Activated CD4-positive, alpha-beta T cell treated with anti-CD3 and anti-CD28 coated beads, Interleukin-2, amount 50 U/mL, for 24 hours (primary cell): Measurements from ENCODE around the gene ATP7B.
"Not testable (repeated sequence)": the region's sequence is repeated elsewhere in the genome, so short reads cannot be mapped to it uniquely, and the experiment has no call there.

Experiments used
- DNase-seq, 2 donors: peaks; one replicate each; pipeline ENCODE4 v3.0.0-alpha.2; 2020; ENCODE audit warnings: low read depth in 1 of 2, low spot score in 1 of 2

Gene ATP7B

GRCh38 chr13:52010890-52011631 lies at the start of gene ATP7B:
TSS of gene ATP7B (minus strand) at chr13:52011450. CDS start at chr13:52011337, 113 bp downstream.
- DNase-seq = peak in 1 of 2 donors; percentile 1

- DNase-seq = no peak
These were observed 42.2 kb upstream of the ATP7B start for GRCh38 chr13:52053460-52053859.

- DNase-seq = no peak
These were observed 40.1 kb upstream of the ATP7B start for GRCh38 chr13:52051400-52051799.

- no peak for DNase-seq
These were observed 37.3 kb upstream of the ATP7B start for GRCh38 chr13:52048516-52048915.

GRCh38 chr13:52047463-52047862 lies 36.2 kb upstream of the ATP7B start:
- DNase-seq = no peak

- DNase-seq = no peak
These were observed 32.4 kb upstream of the ATP7B start for GRCh38 chr13:52043675-52044074.

GRCh38 chr13:52036037-52036436 lies 24.8 kb upstream of the ATP7B start:
- DNase-seq = no peak

- DNase-seq = no peak
These were observed 23.5 kb upstream of the ATP7B start for GRCh38 chr13:52034616-52035226.

GRCh38 chr13:52033039-52033438 lies 21.8 kb upstream of the ATP7B start:
- no peak for DNase-seq

GRCh38 chr13:52030401-52030800 lies 19.2 kb upstream of the ATP7B start:
- DNase-seq = not testable (repeated sequence)

- no peak for DNase-seq
These were observed 18.3 kb upstream of the ATP7B start for GRCh38 chr13:52029569-52029968.

GRCh38 chr13:52027832-52028231 lies 16.6 kb upstream of the ATP7B start:
- DNase-seq = no peak

GRCh38 chr13:52026246-52026626 lies 15.0 kb upstream of the ATP7B start:
- no peak for DNase-seq

- DNase-seq = no peak
These were observed 14.4 kb upstream of the ATP7B start for GRCh38 chr13:52025475-52026245.

- no peak for DNase-seq
These were observed 13.2 kb upstream of the ATP7B start, which contains the start of gene UTP14C for GRCh38 chr13:52024481-52024880. TSS of gene UTP14C (plus strand) at chr13:52024691. CDS start at chr13:52028805, 4,114 bp downstream.

GRCh38 chr13:52022356-52022755 lies 11.1 kb upstream of the ATP7B start:
- no peak for DNase-seq

- no peak for DNase-seq
These were observed 8.9 kb upstream of the ATP7B start for GRCh38 chr13:52020191-52020590.

GRCh38 chr13:52016296-52016695 lies 5.0 kb upstream of the ATP7B start:
- DNase-seq = no peak

GRCh38 chr13:52012512-52012836 lies 1.2 kb upstream of the ATP7B start:
- no peak for DNase-seq

GRCh38 chr13:52011632-52012511 lies 622 bp upstream of the ATP7B start, which contains the start of gene ALG11:
TSS of gene ALG11 (plus strand) at chr13:52012398. CDS start at chr13:52012419, 21 bp downstream.
- peak; percentile 99 to 100 for DNase-seq

GRCh38 chr13:52009946-52010345 lies 1.3 kb downstream of the ATP7B start:
- no peak for DNase-seq
